Panc1 (cell line): ENCODE measurements around the gene NAA40. TPM values are rescaled to one million over a fixed set of nuclear protein-coding genes. Genes with fewer than 3 reads are reported as not detected.

Experiments
- ATAC-seq: fragments of 200-7000 bp; cut with Tn5 transposase; 2 replicates; pipeline ENCODE4 v1.9.1; 2020; ENCODE audit warnings: mild to moderate bottlenecking, moderate library complexity
- BruUV-seq: library from RNA; stranded (reverse); fragments of 400-500 nt; replicated peaks from 2 replicates; lab custom pipeline; 2021; lab: Mats Ljungman, UMichigan
- CTCF ChIA-PET: fragments of 300-600 bp; sonication (Branson Sonifier 250); formaldehyde crosslinking; loops from one replicate; lab custom pipeline; 2022; ENCODE audit warnings: antibody characterized with exemption; lab: Charles Lee
- POLR2A ChIA-PET: fragments of 300-600 bp; sonication (Branson Sonifier 250); formaldehyde crosslinking; loops from one replicate; lab custom pipeline; 2022; ENCODE audit warnings: antibody characterized with exemption; lab: Charles Lee
- DNase-seq: peaks from one replicate; pipeline ENCODE4 v3.0.0-alpha.2; 2010; ENCODE audit warnings: low read depth, low spot score
- H3K27ac ChIP-seq: 2 replicates; pipeline ENCODE4 v1.5.1; 2011; ENCODE audit warnings: mild to moderate bottlenecking, low read length, inconsistent platforms
- H3K27me3 ChIP-seq: fragments of 200-500 bp; sonication (Bioruptor generic); 2 replicates; pipeline ENCODE4 v1.6.0; 2014; ENCODE audit warnings: low read length, inconsistent platforms; ENCODE audit not compliant: control insufficient read depth, insufficient read depth
- H3K36me3 ChIP-seq: fragments of 200-500 bp; sonication (Bioruptor generic); 2 replicates; pipeline ENCODE4 v1.5.1; 2014; ENCODE audit warnings: inconsistent platforms, mild to moderate bottlenecking, low read length, moderate library complexity; ENCODE audit not compliant: control insufficient read depth, insufficient read depth
- H3K4me1 ChIP-seq: 2 replicates; pipeline ENCODE4 v1.5.1; 2011; ENCODE audit warnings: inconsistent platforms, mild to moderate bottlenecking, low read length, moderate library complexity; ENCODE audit not compliant: control insufficient read depth, insufficient read depth
- H3K4me3 ChIP-seq, 2 experiments: 2 replicates each; pipeline ENCODE4 v1.5.1; 2011 to 2012; ENCODE audit warnings: low read depth in 2 of 2, low read length in 2 of 2, mild to moderate bottlenecking in 2 of 2, inconsistent platforms in 1 of 2, moderate library complexity in 1 of 2
- H3K9me3 ChIP-seq: fragments of 200-500 bp; sonication (Bioruptor generic); 2 replicates; pipeline ENCODE4 v1.5.1; 2014; ENCODE audit warnings: low read depth, mild to moderate bottlenecking, inconsistent platforms, low read length, moderate library complexity; ENCODE audit not compliant: control insufficient read depth, insufficient read depth
- CTCF ChIP-seq: fragments of 450-650 bp; IDR thresholded peaks from 2 replicates; pipeline ENCODE4 v1.5.1; 2017; ENCODE audit warnings: mild to moderate bottlenecking
- POLR2AphosphoS5 ChIP-seq: IDR thresholded peaks from 2 replicates; pipeline ENCODE4 v1.6.1; 2012; ENCODE audit warnings: mild to moderate bottlenecking, low read depth, low read length, moderate library complexity
- REST ChIP-seq, 2 experiments: IDR thresholded peaks; 2 replicates each; pipeline ENCODE4 v1.6.1; 2011 to 2012; ENCODE audit warnings: low read depth in 2 of 2, control low read depth in 1 of 2, low read length in 1 of 2, mild to moderate bottlenecking in 1 of 2, moderate library complexity in 1 of 2; ENCODE audit not compliant: insufficient read depth in 1 of 2
- SIN3A ChIP-seq: IDR thresholded peaks from 2 replicates; pipeline ENCODE4 v1.6.1; 2012; ENCODE audit warnings: low read depth, mild to moderate bottlenecking, low read length, moderate library complexity, borderline replicate concordance; ENCODE audit not compliant: insufficient read depth
- TCF7L2 ChIP-seq: IDR thresholded peaks from 2 replicates; pipeline ENCODE4 v1.6.1; 2011; ENCODE audit warnings: mild to moderate bottlenecking, low read depth, low read length, inconsistent platforms
- in situ Hi-C: cut with HindIII; loops from 2 replicates; pipeline ENCODE4 v1.10.0; 2016; ENCODE audit warnings: low sequenced_read_pairs, low pct_unique_long_range_greater_than_20kb
- intact Hi-C: fragments of 100-400 bp; cut with micrococcal nuclease; formaldehyde crosslinking; loops from one replicate; pipeline ENCODE4 v1.10.0; 2022; ENCODE audit not compliant: unreplicated experiment
- total RNA-seq: library from RNA; stranded (reverse); gene quantifications from one replicate; pipeline ENCODE4 v1.2.1, GENCODE V29; 2021; ENCODE audit not compliant: unreplicated experiment

The NAA40 gene
- total RNA-seq, 1 experiment from 2014 or later, result 43.2 TPM

GRCh38 chr11:63897459-63898146 is 41.2 kb upstream of the NAA40 start:
- BruUV-seq, result no TSS peak
- Histone ChIP-seq H3K4me3 (no peak overlapping the region), H3K27ac (no peak overlapping the region), H3K9me3 (no peaks in the 10 kb centered on the region), H3K4me1 (no peaks in the 10 kb centered on the region), H3K27me3 (no peaks in the 10 kb centered on the region), H3K36me3 (peaks cover 17% of the 10 kb centered on the region)
- ATAC-seq, result no peak
- ChIA-PET POLR2A (no interaction called here), CTCF (no interaction called here)
- no peak for DNase-seq
- intact Hi-C loops (no loop called here), in situ Hi-C loops (no loop called here)
- no peak for TF ChIP-seq REST (IDR thresholded peaks at IDR 0.05; ENCODE audit: insufficient read depth in 1 of 2, low read depth in 2 of 2, low read length in 1 of 2)
- no peak for TF ChIP-seq POLR2AphosphoS5
- no peak for TF ChIP-seq CTCF
- TF ChIP-seq SIN3A, result no peak
- TF ChIP-seq TCF7L2, result no peak

- H3K4me1 ChIP-seq, result no peaks in the 10 kb centered on the region
- ATAC-seq, result peak; percentile 71; the same call in 1 of the 2 replicates
- no peak overlapping the region for H3K27ac ChIP-seq
- no TSS peak for BruUV-seq
- CTCF ChIA-PET, result interaction anchor here (0.6 to 1.2 kb wide), 3 partner anchors 11 to 399 kb away, joined by 3 to 5 read pairs (median 5); no protein-coding TSS in a partner anchor
- TF ChIP-seq TCF7L2 (no peak), CTCF (no peak; the same call in 1 of the 2 replicates), REST (IDR thresholded peaks at IDR 0.05; ENCODE audit: insufficient read depth in 1 of 2, low read depth in 2 of 2, low read length in 1 of 2) (no peak)
- no peak for DNase-seq
- POLR2A ChIA-PET, result no interaction called here
- H3K27me3 ChIP-seq, result no peaks in the 10 kb centered on the region
- in situ Hi-C loops (no loop called here), intact Hi-C loops (no loop called here)
- H3K36me3 ChIP-seq, result peaks cover 15% of the 10 kb centered on the region
- H3K4me3 ChIP-seq, result no peak overlapping the region
- H3K9me3 ChIP-seq, result no peaks in the 10 kb centered on the region
Observed at GRCh38 chr11:63901660-63902059, 37.1 kb upstream of the NAA40 start.
